Gastrocnemius medialis (tissue), 4 donors: Measurements from ENCODE around the gene SIRPA. TPM values are rescaled to one million over a fixed set of nuclear protein-coding genes. Genes with fewer than 3 reads are reported as not detected.
"Not testable (repeated sequence)": the region's sequence is repeated elsewhere in the genome, so short reads cannot be mapped to it uniquely, and the experiment has no call there.

Source experiments
- ATAC-seq, 2 donors: fragments of 150-250 bp; one replicate each; pipeline ENCODE4 v1.9.1; 2016
- DNase-seq, 2 donors: peaks; one replicate each; pipeline ENCODE4 v3.0.0-alpha.2; 2019
- H3K27ac ChIP-seq, 4 donors: fragments of 200-600 bp; sonication (generic); 1 replicate in 1 of 4; 2 replicates in 3 of 4; pipeline ENCODE4 v1.5.1; 2016 to 2018; ENCODE audit warnings: mild to moderate bottlenecking in 2 of 4, moderate library complexity in 1 of 4
- H3K27me3 ChIP-seq, 3 donors: fragments of 200-600 bp; sonication (generic) in 2 of 3; 1 replicate in 1 of 3; 2 replicates in 2 of 3; pipeline versions ENCODE4 v1.5.1 to v1.6.0; 2016 to 2019; ENCODE audit warnings: mild to moderate bottlenecking in 1 of 3, moderate library complexity in 1 of 3
- H3K36me3 ChIP-seq, 2 donors: fragments of 200-600 bp; sonication (generic) in 1 of 2; one replicate each; pipeline ENCODE4 v1.5.1; 2017 to 2018
- H3K4me1 ChIP-seq, 2 donors: fragments of 200-600 bp; sonication (generic) in 1 of 2; one replicate each; pipeline ENCODE4 v1.5.1; 2016 to 2017; ENCODE audit warnings: mild to moderate bottlenecking in 2 of 2
- H3K4me3 ChIP-seq, 4 donors: fragments of 200-600 bp; sonication (generic) in 3 of 4; 1 replicate in 1 of 4; 2 replicates in 3 of 4; pipeline ENCODE4 v1.5.1; 2016 to 2019; ENCODE audit warnings: mild to moderate bottlenecking in 2 of 4
- H3K9me3 ChIP-seq, 3 donors: fragments of 200-600 bp; sonication (generic) in 2 of 3; 1 replicate in 1 of 3; 2 replicates in 2 of 3; pipeline ENCODE4 v1.5.1; 2016 to 2019
- POLR2A ChIP-seq, 2 donors: fragments of 450-650 bp; IDR thresholded peaks; one replicate each; pipeline ENCODE4 v1.6.1; 2017; ENCODE audit warnings: antibody characterized with exemption in 2 of 2, mild to moderate bottlenecking in 2 of 2, moderate library complexity in 2 of 2
- in situ Hi-C, 4 donors: fragments of 200-750 bp; cut with MboI; loops; one replicate each; pipeline versions ENCODE4 v1.15.0 to v1.8.0; 2017; ENCODE audit warnings: low sequenced_read_pairs in 4 of 4
- intact Hi-C: fragments of 100-400 bp; cut with DNase I; formaldehyde crosslinking; loops from one replicate; pipeline ENCODE4 v1.15.1; 2023; ENCODE audit warnings: low total_unique reads
- total RNA-seq, 4 donors: library from RNA; depleted of rRNA; stranded (reverse); fragments of >200 nt; gene quantifications; one replicate each; pipeline versions ENCODE4 v1.1.0 to v1.2.3, GENCODE V29; 2016
- TF ChIP-seq, protein P1 (sequence below), 5 experiments: fragments of 450-650 bp in 3 of 5; fragments of 200-600 bp in 2 of 5; sonication (generic) in 2 of 5; IDR thresholded peaks in 4 of 5; conservative IDR thresholded peaks in 1 of 5; 1 replicate in 4 of 5; 2 replicates in 1 of 5; pipeline ENCODE4 v1.5.1; 2016 to 2019; ENCODE audit warnings: antibody characterized with exemption in 5 of 5, mild to moderate bottlenecking in 3 of 5, moderate library complexity in 3 of 5

Gene SIRPA
- total RNA-seq, 4 donors from 2014 or later, result 14.6 to 62.0 (median 20.6) TPM

DNA sequence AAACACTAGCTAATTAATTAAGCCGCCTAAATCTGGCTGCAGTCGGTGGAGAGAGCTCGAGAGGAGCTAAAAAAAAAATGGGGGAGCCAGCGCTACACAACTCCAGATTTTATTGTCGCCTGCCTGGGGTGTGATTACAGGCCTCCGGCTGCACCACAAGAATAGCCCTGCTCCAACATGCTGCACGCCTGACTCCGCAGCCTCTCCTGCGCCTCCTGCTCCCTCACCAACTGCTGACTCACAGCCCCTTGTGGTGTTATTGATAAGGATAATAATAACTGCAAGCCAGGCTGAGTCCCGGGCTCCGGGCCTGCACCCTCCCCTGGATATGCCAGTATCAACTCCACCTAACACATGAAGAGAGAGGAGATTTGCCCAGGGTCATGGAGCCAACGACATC lies 16.8 kb downstream of the SIRPA start:
- Histone ChIP-seq H3K36me3 (peaks cover 0 to 16% of the 10 kb centered on the region in 2 donors), H3K4me1 (no peaks in the 10 kb centered on the region), H3K9me3 (no peaks in the 10 kb centered on the region), H3K27ac (no peak overlapping the region), H3K27me3 (no peaks in the 10 kb centered on the region), H3K4me3 (no peak overlapping the region)
- no peak for ATAC-seq
- in situ Hi-C loops, result no loop called here
- TF ChIP-seq POLR2A (IDR thresholded peaks at IDR 0.05), result no peak
- TF ChIP-seq, protein P1, sequence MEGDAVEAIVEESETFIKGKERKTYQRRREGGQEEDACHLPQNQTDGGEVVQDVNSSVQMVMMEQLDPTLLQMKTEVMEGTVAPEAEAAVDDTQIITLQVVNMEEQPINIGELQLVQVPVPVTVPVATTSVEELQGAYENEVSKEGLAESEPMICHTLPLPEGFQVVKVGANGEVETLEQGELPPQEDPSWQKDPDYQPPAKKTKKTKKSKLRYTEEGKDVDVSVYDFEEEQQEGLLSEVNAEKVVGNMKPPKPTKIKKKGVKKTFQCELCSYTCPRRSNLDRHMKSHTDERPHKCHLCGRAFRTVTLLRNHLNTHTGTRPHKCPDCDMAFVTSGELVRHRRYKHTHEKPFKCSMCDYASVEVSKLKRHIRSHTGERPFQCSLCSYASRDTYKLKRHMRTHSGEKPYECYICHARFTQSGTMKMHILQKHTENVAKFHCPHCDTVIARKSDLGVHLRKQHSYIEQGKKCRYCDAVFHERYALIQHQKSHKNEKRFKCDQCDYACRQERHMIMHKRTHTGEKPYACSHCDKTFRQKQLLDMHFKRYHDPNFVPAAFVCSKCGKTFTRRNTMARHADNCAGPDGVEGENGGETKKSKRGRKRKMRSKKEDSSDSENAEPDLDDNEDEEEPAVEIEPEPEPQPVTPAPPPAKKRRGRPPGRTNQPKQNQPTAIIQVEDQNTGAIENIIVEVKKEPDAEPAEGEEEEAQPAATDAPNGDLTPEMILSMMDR (IDR thresholded peaks at IDR 0.05 in 4 of 5, conservative IDR thresholded peaks at IDR 0.05 in 1 of 5), result no peak
- intact Hi-C loops, result no loop called here
- DNase-seq, result no peak

DNA sequence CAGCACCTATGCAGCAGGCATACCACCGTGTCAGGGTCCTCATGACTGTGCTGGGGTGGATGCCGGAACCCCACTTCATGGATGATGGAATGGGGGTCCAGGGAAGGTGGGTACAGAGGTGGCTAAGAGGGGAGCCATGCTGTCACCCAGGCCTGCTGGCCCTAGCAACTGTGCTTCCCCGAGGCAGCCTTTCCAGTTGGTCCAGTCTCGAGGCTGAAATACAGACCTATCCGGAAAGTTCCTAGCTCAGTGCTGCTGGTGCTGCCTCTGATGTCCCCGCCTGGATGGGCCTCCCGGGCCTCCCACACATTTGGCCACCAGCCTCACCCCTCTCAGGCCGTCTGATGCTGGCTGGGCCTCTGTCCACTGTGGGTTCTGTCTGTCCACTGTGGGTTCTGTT lies 17.4 kb downstream of the SIRPA start:
- H3K36me3 ChIP-seq, result peaks cover 0 to 16% of the 10 kb centered on the region in 2 donors
- no peak for DNase-seq
- no peaks in the 10 kb centered on the region for H3K4me1 ChIP-seq
- in situ Hi-C loops (no loop called here), intact Hi-C loops (no loop called here)
- no peak for TF ChIP-seq POLR2A (IDR thresholded peaks at IDR 0.05)
- TF ChIP-seq, protein P1 (IDR thresholded peaks at IDR 0.05 in 4 of 5, conservative IDR thresholded peaks at IDR 0.05 in 1 of 5), result no peak
- no peak overlapping the region for H3K27ac ChIP-seq
- no peaks in the 10 kb centered on the region for H3K27me3 ChIP-seq
- H3K4me3 ChIP-seq, result no peak overlapping the region
- no peaks in the 10 kb centered on the region for H3K9me3 ChIP-seq
- ATAC-seq, result no peak

DNA sequence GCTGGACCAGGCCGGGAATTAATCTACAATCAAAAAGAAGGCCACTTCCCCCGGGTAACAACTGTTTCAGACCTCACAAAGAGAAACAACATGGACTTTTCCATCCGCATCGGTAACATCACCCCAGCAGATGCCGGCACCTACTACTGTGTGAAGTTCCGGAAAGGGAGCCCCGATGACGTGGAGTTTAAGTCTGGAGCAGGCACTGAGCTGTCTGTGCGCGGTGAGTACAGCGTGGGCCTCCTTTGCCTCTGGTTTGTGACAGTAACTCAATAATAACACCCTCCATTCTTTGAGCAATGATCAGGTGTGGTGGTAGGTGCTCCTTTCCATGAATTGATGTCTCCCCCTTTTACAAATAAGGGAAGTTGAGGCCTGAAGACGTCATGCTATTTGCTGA lies 20.0 kb downstream of the SIRPA start:
- H3K27ac ChIP-seq, H3K4me1 ChIP-seq, H3K27me3 ChIP-seq, in situ Hi-C loops, DNase-seq, intact Hi-C loops, H3K9me3 ChIP-seq, ATAC-seq, H3K4me3 ChIP-seq: not testable (repeated sequence)
- peaks cover 0 to 16% of the 10 kb centered on the region in 2 donors for H3K36me3 ChIP-seq

DNA sequence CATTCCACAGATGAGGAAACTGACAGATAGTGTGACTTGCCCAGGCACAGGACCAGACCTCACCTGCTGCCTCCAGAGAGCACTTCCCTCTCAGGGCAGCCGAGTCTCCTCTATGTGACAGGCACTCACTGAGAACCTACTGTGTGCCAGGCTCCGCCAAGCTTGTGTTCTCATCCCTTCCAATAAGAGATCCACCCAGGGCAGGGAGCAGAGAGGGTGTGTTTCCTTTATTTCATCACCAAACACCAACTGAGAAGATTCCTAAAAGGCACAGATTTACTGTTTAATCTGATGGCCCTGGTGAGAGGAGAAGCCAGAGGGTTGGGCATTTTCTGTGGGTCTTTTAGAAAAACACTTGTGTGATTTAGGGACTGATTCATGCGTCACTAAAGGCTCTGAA lies 20.5 kb downstream of the SIRPA start:
- H3K36me3 ChIP-seq, result peaks cover 0 to 16% of the 10 kb centered on the region in 2 donors
- no peaks in the 10 kb centered on the region for H3K4me1 ChIP-seq
- in situ Hi-C loops (no loop called here), intact Hi-C loops (no loop called here)
- no peak for DNase-seq
- no peak overlapping the region for H3K27ac ChIP-seq
- TF ChIP-seq, protein P1 (IDR thresholded peaks at IDR 0.05 in 4 of 5, conservative IDR thresholded peaks at IDR 0.05 in 1 of 5), result no peak
- TF ChIP-seq POLR2A (IDR thresholded peaks at IDR 0.05), result no peak
- ATAC-seq, result no peak
- no peak overlapping the region for H3K4me3 ChIP-seq
- H3K9me3 ChIP-seq, result no peaks in the 10 kb centered on the region
- no peaks in the 10 kb centered on the region for H3K27me3 ChIP-seq

DNA sequence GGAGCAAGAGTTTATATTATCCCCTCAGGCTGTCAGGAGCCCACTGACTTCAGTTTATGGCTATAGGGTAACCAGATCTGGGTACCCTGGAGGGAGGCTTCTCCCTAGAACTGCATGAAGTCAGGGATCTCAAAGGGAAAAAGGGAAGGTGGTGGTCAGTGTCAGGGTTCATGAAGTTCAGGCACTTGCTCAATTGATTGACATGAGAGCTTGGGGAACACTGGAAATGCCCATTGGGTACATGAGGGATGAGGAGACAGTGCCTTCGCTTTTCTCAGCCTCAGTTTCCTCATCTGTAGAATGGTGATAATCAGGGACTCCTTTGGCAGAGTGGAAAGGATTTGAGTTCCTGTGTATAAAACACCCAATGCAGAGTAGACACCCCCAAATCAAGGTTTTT lies 22.6 kb downstream of the SIRPA start:
- Histone ChIP-seq H3K4me1 (no peaks in the 10 kb centered on the region), H3K36me3 (peaks cover 0 to 16% of the 10 kb centered on the region in 2 donors), H3K27ac (no peak overlapping the region), H3K4me3 (no peak overlapping the region), H3K9me3 (no peaks in the 10 kb centered on the region), H3K27me3 (no peaks in the 10 kb centered on the region)
- intact Hi-C loops, result no loop called here
- DNase-seq (no peak), ATAC-seq (no peak)
- in situ Hi-C loops, result no loop called here
- TF ChIP-seq, protein P1 (IDR thresholded peaks at IDR 0.05 in 4 of 5, conservative IDR thresholded peaks at IDR 0.05 in 1 of 5), result no peak
- TF ChIP-seq POLR2A (IDR thresholded peaks at IDR 0.05), result no peak
